MCF 10A (cell line): ENCODE measurements around the gene TTF1. TPM values are rescaled to one million over a fixed set of nuclear protein-coding genes. Genes with fewer than 3 reads are reported as not detected.

ENCODE experiments used
- BruUV-seq: library from RNA; stranded (reverse); fragments of 400-500 nt; replicated peaks from 2 replicates; lab custom pipeline; 2021; lab: Mats Ljungman, UMichigan
- CTCF ChIA-PET: fragments of 300-600 bp; sonication (Branson Sonifier 250); formaldehyde crosslinking; extraction: SDS; loops from one replicate; lab custom pipeline; 2021; ENCODE audit warnings: antibody characterized with exemption, inconsistent platforms; lab: Yijun Ruan, JAX
- POLR2A ChIA-PET: fragments of 300-600, 350-650 bp; sonication (Branson Sonifier 250); formaldehyde crosslinking; extraction: SDS; loops from one replicate; lab custom pipeline; 2020; ENCODE audit warnings: antibody characterized with exemption, inconsistent platforms; lab: Yijun Ruan, JAX
- DNase-seq: peaks from one replicate; pipeline ENCODE4 v3.0.0-alpha.2; 2018; ENCODE audit not compliant: unreplicated experiment
- H3K27ac Mint-ChIP-seq: one replicate; pipeline ENCODE4 v1.8.0; 2022; ENCODE audit warnings: mild to moderate bottlenecking, low read depth, mixed read lengths; ENCODE audit not compliant: unreplicated experiment
- H3K27me3 Mint-ChIP-seq: one replicate; pipeline ENCODE4 v1.8.0; 2022; ENCODE audit warnings: mixed read lengths; ENCODE audit not compliant: insufficient read depth, unreplicated experiment
- H3K36me3 Mint-ChIP-seq: one replicate; pipeline ENCODE4 v1.8.0; 2022; ENCODE audit warnings: mild to moderate bottlenecking, moderate library complexity, mixed read lengths; ENCODE audit not compliant: insufficient read depth, unreplicated experiment
- H3K4me1 Mint-ChIP-seq: one replicate; pipeline ENCODE4 v1.8.0; 2022; ENCODE audit warnings: mixed read lengths; ENCODE audit not compliant: insufficient read depth, unreplicated experiment
- H3K4me3 Mint-ChIP-seq: one replicate; pipeline ENCODE4 v1.8.0; 2022; ENCODE audit warnings: mild to moderate bottlenecking, moderate library complexity, mixed read lengths; ENCODE audit not compliant: unreplicated experiment
- H3K9me3 Mint-ChIP-seq: one replicate; pipeline ENCODE4 v1.8.0; 2022; ENCODE audit warnings: mixed read lengths; ENCODE audit not compliant: unreplicated experiment
- CTCF ChIP-seq: fragments of 200-600 bp; IDR thresholded peaks from one replicate; pipeline ENCODE4 v1.8.0; 2022; ENCODE audit warnings: antibody characterized with exemption, mild to moderate bottlenecking; ENCODE audit not compliant: unreplicated experiment
- intact Hi-C: fragments of 100-400 bp; cut with micrococcal nuclease; formaldehyde crosslinking; loops from 2 replicates; pipeline ENCODE4 v1.14.1; 2022
- total RNA-seq: library from RNA; stranded (reverse); gene quantifications from 2 replicates; pipeline ENCODE4 v1.2.3, GENCODE V29; 2022

TTF1 gene
- total RNA-seq, 1 experiment from 2014 or later, result 9.7 TPM

- TF ChIP-seq CTCF, result no peak
- Mint-ChIP-seq H3K27me3 (no peaks in the 10 kb centered on the region), H3K4me3 (no peak overlapping the region), H3K9me3 (no peaks in the 10 kb centered on the region), H3K36me3 (peaks cover 65% of the 10 kb centered on the region), H3K27ac (no peak overlapping the region), H3K4me1 (peaks cover 28% of the 10 kb centered on the region)
- no TSS peak for BruUV-seq
- POLR2A ChIA-PET, result interaction anchor here (1.2 kb wide), 1 partner anchor 9 kb away, joined by 4 read pairs; no protein-coding TSS in a partner anchor
- peak; percentile 38 for DNase-seq
- CTCF ChIA-PET, result interaction anchor here (0.6 kb wide), 1 partner anchor 101 kb away, joined by 3 read pairs; no protein-coding TSS in a partner anchor
- intact Hi-C loops, result no loop called here
Measured at GRCh38 chr9:132351404-132352045, 55.1 kb downstream of the TTF1 start.

- no peaks in the 10 kb centered on the region for H3K27me3 Mint-ChIP-seq
- no peak for DNase-seq
- H3K27ac Mint-ChIP-seq, result no peak overlapping the region
- POLR2A ChIA-PET, result interaction anchor here (0.5 to 1.2 kb wide), 4 partner anchors 10 to 977 kb away, joined by 3 to 4 read pairs (median 4); no protein-coding TSS in a partner anchor
- intact Hi-C loops, result no loop called here
- peaks cover 28% of the 10 kb centered on the region for H3K4me1 Mint-ChIP-seq
- peaks cover 72% of the 10 kb centered on the region for H3K36me3 Mint-ChIP-seq
- H3K4me3 Mint-ChIP-seq, result no peak overlapping the region
- no peaks in the 10 kb centered on the region for H3K9me3 Mint-ChIP-seq
- CTCF ChIA-PET, result interaction anchor here (0.7 kb wide), 1 partner anchor 715 kb away, joined by 3 read pairs; no protein-coding TSS in a partner anchor
- no peak for TF ChIP-seq CTCF
- no TSS peak for BruUV-seq
Measured at GRCh38 chr9:132350861-132351315, 55.8 kb downstream of the TTF1 start.

GRCh38 chr9:132348676-132349075, 58.0 kb downstream of the TTF1 start:
- no peak overlapping the region for H3K27ac Mint-ChIP-seq
- H3K4me1 Mint-ChIP-seq, result peaks cover 28% of the 10 kb centered on the region
- intact Hi-C loops, result no loop called here
- ChIA-PET POLR2A (no interaction called here), CTCF (interaction anchor here (0.7 kb wide), 1 partner anchor 51 kb away, joined by 3 read pairs; no protein-coding TSS in a partner anchor)
- no TSS peak for BruUV-seq
- no peaks in the 10 kb centered on the region for H3K27me3 Mint-ChIP-seq
- DNase-seq, result no peak
- no peaks in the 10 kb centered on the region for H3K9me3 Mint-ChIP-seq
- TF ChIP-seq CTCF, result no peak
- no peak overlapping the region for H3K4me3 Mint-ChIP-seq
- H3K36me3 Mint-ChIP-seq, result peaks cover 92% of the 10 kb centered on the region

GRCh38 chr9:132346177-132346576, 60.5 kb downstream of the TTF1 start:
- CTCF ChIA-PET, result interaction anchor here (0.6 kb wide), 1 partner anchor 578 kb away, joined by 3 read pairs; no protein-coding TSS in a partner anchor
- Mint-ChIP-seq H3K27ac (no peak overlapping the region), H3K9me3 (no peaks in the 10 kb centered on the region), H3K4me1 (peaks cover 5% of the 10 kb centered on the region), H3K4me3 (no peak overlapping the region), H3K36me3 (peaks cover 97% of the 10 kb centered on the region), H3K27me3 (no peaks in the 10 kb centered on the region)
- intact Hi-C loops, result no loop called here
- no peak for DNase-seq
- POLR2A ChIA-PET, result interaction anchor here (1.7 kb wide), 1 partner anchor 9 kb away, joined by 4 read pairs; the partner anchor contains the start of gene SETX
- no TSS peak for BruUV-seq
- no peak for TF ChIP-seq CTCF
